NCI-H2171 treated with DMSO at 0.1 percent for 48 hours (cell line): ENCODE results near the gene DENND6A.
"Not testable (repeated sequence)": the region's sequence is repeated elsewhere in the genome, so short reads cannot be mapped to it uniquely, and the experiment has no call there.

ENCODE experiments used
- DNase-seq: peaks from one replicate; lab custom pipeline; 2025; lab: John Stamatoyannopoulos, UW

DENND6A gene

DNA sequence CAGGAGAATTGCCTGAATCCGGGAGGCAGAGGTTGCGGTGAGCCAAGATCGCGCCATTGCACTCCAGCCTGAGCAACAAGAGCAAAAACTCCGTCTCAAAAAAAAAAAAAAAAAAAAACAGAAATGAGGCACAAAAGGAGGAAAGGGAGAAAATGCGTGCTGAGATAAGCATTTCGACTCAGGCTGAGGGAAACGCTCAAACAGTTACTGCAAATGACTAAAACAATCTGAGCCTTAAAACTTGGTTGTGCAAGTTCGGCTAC, 813 bp downstream of the DENND6A start:
- DNase-seq: not testable (repeated sequence)

DNA sequence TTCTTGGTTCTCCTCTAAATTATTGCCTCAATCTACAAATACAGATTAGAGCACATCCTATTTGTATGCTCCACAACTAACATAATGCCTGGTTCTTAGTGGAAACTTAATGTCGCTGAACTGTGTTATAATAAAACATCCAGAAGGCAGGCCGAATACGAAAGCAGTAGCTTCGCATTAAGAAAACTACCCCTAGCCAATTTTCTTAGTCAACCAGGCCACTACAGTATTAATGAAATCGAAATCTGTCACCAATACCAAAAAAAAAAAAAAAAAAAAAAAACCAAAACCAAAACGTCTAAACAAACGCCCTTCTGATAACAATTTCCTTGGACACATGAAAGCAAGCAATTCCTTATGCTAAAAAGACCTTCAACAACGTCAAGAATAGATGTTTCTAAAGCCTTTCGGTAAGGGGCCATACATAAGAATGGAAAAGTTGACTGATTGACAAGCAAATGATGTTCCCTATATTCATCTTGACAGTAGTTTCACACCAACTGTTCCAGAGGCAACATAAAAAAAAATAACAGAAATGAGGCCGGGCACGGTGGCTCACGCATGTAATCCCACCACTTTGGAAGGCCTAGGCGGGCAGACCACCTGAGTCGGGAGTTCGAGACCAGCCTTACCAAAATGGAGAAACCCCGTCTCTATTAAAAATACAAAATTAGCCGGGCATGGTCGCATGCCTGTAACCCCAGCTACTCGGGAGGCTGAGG, 1.3 kb downstream of the DENND6A start:
- DNase-seq: no peak

DNA sequence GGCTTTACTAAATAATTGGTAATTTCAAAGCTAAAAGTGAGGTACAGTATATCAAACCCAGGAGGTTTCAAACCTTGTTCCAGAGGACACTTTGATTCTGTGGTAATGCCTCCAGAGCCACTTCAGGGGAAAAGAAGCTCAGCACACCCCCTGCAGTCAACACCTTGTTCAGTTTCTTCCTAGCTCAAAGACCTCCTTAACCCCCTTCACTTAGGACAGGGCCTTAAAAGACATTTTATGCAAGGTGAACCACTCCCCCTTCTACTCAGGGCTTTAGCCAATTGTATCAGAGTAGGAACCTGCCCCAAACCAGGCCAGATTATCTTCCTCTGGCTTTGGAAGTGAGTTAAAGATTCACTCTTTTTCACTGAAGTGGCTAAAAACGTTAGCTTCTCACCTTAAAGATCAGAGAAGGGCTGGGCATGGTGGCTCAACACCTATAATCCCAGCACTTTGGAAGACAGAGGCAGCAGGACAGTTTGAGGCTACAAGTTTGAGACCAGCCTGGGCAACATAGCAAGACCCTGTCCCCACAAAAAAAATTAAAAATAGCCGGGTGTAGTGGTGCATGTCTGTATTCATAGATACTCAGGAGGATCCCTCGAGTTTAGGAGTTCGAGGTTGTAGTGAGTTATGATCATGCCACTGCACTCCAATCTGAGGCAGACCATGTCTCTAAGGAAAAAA, 3.4 kb downstream of the DENND6A start:
- DNase-seq: no peak

DNA sequence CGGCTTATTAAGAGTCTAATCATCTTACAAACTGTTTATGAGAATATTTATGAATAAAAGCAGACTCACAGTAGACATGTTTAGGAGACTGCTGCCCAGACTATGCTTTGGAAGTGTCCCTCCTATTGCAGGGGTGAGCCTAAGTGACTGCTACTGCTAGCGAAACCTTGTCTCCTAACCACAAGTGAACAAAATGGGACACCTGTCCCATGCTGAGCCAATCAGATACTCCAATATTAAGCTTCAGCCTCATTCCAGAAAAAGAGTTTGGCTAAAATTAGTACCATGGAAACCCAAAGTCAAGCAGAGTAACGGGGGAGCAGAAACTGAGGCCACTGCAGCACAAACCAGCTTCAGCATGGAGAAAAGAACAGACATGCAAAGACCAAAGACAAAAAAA, 4.6 kb downstream of the DENND6A start:
- no peak for DNase-seq

DNA sequence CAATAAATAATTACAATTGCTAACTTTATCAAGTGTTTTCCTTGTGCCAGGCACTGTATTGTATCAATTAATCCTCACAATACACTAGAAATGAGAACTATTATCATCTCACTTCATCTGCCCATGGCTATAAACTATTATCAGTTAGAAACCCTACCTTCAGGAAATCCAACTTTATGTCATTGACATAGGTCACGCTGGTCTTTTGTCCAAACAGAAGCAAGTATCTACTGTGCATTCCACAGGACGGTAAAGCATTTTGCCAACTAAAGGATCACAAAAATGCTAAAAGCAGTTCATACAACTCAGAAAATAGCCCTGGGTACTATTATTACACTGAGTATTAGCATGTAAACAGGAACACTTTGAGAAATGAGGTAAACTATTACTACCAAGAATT, 9.6 kb downstream of the DENND6A start:
- no peak for DNase-seq

DNA sequence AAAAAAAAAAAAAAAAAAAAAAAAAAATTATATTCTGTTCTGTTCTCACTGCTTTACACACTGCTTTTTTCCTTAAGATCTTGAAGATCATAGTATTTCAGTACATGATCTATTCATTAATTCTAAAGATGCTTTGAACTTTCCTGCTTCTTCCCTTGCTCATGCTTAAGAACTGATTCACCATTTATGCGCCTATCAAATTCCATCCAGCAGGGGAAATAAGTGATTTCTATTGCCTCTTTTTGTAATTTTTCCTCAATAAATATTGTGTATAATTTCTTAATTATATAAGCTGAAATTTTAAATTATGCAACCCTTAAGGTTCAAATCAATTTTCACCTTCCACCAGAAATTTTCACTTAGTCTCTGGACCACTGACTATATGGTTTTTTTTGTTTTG, 10.6 kb downstream of the DENND6A start:
- no peak for DNase-seq

DNA sequence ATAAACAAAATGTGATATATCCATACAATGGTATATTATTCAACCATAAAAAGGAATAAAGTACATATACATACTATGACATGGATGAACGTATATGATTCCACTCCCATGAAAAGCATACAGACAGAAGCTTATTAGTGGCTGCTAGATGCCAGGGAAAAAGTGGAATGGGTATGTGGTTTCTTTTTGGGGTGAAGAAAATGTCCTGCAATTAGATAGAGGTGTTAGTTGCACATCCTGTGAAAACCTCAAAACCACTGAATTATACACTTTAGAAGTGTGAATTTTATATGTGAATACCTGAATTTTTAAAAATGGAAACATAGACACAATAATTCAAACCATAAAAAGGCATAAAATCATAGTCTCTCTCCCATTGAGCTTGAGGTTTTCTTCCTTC, 11.2 kb downstream of the DENND6A start:
- DNase-seq: no peak

DNA sequence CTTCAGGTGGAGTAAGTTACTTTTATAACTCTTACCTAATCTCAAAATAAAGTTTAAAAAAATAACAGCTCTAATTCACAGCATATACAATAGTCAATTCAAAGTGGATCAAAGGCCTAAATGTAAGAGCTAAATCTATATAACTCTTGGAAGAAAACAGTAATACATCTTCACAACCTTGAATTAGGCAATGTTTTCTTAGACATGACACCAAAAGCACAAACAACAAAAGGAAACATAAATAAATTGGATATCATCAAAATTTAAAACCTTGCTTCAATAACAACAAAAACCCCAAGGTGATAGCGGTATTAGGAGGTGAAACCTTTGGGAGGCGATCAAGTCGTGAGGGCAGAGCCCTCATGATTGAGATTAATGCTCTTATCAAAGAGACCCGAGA, 12.8 kb downstream of the DENND6A start:
- DNase-seq: no peak

DNA sequence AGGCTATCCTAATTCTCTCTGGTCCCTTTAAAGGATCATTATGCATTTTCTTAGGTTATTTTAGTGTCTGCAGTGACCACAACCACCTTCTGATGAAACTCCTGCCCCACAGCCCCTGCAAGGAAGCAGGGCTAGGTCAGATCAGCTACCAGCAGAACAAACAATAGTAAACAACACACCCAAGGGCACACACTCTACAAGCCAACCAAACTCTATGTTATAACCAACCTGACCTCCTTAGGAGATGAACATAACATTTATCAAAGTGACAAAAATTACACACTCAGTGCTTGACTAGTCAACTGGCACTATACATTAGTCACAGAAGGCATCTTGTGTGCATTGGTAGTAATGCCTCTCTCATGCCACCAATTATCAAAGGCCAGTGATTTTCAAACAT, 17.3 kb downstream of the DENND6A start:
- no peak for DNase-seq

DNA sequence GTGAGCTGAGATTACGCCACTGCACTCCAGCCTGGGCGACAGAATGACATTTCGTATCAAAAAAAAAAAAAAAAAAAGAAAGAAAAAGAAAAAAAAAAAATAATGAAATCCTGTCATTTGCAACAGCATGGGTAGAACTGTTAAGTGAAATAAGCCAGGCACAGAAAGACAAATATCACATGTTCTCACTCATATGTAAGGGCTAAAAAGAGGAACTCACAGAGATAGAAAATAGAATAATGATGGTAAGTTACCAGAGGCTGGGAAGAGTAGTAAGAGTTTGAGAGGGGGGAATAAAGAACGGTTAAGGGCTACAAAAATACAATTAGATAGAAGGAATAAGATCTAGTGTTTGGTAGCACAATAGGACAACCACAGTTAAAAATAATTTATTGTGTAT, 19.7 kb downstream of the DENND6A start:
- no peak for DNase-seq

DNA sequence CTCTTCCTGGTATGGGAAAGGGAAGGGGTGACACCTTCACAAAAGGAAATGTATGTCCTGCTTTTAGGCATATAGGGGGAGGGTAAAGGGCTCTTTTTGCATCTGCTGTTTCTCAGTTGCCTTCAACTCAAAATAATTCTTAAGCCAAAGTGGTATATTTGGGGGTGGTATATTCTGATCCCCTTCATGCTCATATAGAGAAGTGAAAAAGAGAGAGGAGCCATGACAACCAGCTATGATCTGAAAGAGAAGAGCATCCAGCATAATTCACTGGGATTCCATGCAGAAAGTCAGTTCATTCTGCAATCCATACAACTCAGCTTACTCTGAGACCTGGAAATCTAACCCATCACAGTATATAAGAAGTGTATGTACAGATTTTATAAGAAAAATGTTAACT, 22.3 kb downstream of the DENND6A start:
- no peak for DNase-seq

DNA sequence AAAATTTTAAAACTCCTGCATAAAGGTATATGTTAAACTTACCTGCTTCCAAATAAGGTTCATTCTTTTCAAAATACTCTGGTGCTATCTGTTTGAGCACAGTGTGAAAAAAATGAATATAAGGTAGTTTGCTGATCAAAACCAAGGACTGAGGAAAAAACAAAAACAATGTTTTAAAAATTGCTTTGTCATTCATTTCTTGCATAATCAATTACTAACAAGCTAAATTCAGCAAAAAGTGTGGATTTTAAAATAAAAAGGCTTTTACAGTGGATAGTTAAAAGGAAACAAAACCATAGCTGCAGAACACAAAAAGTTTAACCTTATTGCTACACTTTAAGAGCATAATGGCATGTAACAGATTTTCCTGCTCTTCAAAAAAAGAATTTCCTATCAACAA, 31.5 kb downstream of the DENND6A start:
- no peak for DNase-seq

DNA sequence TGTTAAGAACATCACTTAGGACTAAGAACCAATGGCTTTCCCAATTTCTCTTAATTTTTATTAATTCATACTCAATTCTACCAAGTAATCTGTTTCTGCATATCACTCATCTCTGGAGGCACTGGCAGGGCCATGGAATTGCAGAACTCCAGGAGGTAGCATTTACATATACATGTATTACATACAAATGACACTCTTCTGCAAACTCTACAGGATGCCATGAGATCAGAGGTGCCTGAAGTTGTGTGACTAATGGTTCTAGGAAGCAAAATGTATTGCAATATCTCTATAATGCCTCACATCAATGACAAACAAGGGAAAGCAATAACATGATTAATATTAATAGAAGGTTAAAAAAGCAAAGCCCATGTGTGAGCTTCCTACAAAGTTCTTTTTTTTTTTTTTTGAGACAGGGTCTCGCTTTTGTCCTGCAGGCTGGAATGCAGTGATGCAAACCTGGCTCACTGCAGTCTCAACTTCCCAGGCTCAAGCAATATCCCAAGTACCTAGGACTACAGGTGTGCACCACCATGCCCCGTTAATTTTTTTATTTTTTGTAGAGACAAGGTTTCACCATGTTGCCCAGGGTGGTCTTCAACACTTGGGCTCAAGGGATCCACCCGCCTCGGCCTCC, 33.0 kb downstream of the DENND6A start:
- no peak for DNase-seq

DNA sequence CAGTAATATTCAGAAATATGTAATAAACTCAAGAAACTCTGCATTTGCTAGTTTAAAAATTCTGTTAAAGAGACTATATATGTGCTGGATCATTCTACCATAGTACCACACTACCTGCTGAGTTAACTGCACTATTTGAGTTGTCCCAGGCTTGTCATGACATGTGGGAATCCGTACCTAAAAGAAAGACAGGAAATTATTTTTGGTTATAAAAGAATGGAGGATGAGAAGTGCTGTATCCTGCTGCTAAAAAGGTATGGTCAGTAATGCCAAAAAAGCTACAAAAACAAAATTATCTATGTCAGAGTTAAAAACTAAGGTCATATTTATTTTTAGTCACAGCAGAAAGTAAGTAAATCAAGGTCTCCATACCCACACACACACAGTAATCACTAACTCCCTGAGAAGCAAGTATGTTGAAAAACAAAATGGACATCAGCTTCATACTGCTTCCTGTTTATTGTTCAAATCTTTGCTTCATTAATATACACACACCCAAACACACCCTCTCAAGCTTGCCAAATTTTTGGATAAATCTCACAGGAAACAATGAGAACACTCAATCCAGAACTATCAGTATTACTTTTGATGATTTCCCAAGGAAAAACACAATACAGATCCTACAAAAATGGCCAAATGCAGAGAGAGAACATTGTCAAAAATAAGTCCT, 33.7 kb downstream of the DENND6A start:
- no peak for DNase-seq

DNA sequence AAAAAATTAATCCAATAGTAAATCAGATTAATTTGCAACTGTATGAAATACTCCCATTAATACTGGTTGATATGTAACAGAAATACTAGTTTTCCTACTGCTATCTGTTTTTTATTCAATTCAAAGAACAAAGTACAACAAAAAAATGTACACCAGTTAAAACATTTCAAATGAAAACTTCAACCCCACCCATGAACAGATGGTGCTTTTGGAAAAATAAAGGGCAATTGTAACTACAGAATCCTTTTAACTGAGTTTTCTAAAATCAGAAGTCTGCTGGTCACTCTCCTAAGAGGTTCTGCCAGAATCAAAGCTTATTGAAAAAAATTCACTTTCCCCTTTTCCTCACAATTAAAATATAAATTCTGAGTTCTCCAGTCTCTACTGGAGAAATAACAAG, 34.3 kb downstream of the DENND6A start:
- DNase-seq: no peak

DNA sequence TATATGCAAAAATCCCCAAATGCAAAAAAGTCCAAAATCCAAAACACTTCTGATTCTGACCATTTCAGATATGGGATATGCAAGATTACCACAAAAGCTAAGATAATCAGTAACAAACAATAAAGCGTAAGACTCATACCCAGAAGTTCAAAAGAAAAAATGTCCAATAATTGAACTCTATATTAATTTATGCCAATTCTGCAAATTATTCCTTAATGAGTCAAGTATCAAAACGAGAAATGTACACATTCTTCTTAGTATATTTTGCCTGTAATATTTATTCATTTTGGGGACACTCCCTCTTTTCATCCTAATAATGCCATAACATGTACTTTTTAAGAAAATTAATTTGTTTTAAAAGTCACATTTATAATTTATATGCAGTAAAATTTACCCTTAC, 37.1 kb downstream of the DENND6A start:
- DNase-seq: no peak

DNA sequence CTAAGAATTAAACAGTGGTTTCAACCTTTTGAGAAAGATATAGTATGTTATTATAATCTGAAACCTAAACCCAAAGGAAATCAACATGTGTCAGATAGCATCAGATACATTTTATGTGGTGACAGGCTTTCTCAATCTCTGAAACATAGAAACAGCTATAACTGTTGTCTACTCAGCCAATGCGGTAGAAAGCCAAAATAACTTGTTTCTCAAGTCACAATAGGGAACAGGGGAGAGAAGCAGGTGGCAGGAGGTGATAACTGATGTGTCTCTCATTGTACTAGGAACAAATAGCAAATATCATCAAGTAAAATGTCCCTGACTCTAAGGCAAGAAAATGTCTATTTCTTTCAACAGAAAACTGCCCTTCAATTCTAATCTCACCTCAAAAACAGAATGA, 38.6 kb downstream of the DENND6A start:
- DNase-seq: no peak

DNA sequence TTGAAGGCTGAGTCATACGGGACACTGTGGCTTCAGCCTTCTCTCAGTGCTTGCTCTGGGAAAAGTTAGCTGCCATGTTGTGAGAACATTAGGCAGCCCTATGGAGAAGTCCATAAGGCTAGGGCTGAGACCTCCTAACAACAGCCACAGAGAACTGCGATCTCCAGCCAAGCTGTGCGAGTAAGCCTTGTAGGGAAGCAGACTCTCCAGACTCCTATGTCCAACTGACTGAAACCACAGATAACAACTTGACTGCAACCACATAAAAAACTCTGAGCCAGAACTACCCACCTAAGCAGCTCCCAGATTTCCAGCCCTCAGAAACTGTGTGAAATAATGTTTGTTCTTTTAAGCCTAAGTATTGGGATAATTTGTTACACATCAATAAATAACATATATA, 40.7 kb downstream of the DENND6A start:
- DNase-seq: no peak

DNA sequence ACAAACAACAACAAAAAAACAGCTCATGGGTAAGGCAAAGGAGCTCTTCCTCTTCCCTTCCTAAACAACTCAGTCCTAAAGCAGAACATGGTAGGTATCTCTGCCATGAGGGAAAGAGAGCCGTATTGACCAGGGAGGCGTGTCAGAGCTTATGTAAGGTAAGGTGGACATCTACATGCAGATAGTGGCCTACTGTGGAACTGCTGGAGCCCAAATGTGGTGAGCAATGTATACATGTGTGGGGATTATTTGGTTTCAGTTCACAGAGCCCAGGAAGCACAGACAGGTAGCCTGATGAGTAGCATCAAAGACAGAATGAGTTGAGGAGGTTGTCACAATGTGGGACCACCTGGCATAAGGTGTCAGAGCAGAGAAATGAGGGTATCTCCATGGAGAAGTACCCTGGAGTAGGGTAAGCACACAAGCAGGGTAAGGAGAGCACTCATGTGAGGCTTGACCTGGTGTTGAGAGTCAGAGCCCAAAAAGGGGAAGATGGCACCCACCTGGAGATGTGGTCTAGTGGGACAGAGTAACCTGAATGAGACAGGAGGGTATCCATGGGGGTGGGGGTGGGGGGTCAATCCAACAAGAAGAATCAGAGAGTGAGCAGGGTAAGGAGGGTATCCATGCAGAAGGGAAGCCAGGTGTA, 45.5 kb downstream of the DENND6A start:
- no peak for DNase-seq

DNA sequence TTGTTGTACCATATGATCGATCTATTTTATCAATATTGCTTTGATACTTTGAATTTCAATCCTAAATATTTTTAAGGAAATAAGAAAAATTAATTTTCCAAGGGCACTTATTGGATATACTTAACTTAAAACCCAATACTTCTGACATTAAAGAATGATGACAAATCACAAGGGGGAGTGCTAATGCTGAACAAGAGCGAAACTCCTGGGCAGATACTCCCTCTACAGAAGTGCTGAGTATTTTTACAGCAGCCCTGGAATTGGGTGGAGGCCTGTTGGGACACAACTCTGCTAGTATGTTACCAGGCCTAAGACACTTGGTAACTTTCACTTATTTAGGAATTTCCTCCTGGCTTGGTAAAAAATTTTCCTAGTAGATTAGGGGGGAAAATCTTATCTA, 46.2 kb downstream of the DENND6A start:
- DNase-seq: no peak

DNA sequence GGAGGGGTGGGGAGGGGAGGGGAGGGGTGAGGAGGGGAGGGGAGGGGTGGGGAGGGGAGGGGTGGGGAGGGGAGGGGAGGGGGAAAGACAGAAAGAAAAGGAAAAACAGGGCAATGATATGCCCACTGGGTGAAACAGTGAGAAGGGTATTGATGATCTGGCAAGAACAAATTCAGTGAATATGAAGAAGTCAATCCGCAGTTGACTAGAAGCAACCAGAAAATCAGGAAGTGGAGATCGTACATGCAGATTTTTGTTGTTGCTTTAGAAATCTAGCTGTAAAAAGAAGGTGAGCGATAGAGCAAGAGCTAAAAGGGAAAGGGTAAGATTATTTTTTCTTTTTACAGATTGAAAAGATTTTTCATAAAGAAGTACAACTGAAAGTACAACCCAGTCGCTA, 48.1 kb downstream of the DENND6A start:
- no peak for DNase-seq

DNA sequence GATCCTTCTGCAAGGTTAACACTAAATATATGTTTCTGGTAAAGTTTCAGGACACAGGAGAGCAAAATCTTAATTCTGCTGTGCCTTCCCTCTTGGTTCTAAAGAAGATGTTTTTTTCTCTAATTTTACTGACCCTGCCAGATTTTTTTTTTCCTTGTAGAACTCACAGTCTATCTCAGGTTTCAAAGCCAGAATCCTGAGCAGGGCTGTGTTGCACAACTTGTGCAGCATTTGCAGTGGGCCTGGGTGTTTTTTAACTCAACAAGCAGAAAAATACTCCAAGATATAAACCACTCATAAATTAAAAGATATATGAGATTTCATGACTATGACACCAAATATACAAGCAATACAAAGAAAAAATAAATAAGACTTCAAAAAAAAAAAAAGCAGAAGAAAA, 55.5 kb downstream of the DENND6A start:
- no peak for DNase-seq

DNA sequence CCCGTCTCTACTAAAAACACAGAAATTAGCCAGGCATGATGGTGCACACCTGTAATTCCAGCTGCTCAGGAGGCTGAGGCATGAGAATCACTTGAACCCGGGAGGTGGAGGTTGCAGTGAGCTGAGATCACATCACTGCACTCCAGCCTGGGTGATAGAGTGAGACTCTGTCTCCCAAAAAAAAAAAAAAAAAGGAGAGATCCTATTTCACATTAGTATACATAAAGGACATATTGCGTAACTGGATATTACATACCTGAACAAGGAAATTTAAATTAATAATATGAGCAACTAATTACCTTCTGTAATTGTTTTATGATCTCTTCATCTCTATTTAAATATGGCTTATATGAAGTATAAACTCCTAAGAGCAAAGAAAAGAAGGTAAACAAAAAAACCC, 58.6 kb downstream of the DENND6A start:
- DNase-seq: not testable (repeated sequence)
